HEK293 (cell line): ENCODE data around the gene CLASP1.

Experiments used
- CTCF ChIA-PET: fragments of 350-600 bp; formaldehyde crosslinking; extraction: SDS; loops from one replicate; lab custom pipeline; 2021; ENCODE audit warnings: antibody characterized with exemption; lab: Yijun Ruan, JAX
- POLR2A ChIA-PET: fragments of 300-600 bp; formaldehyde crosslinking; extraction: SDS; loops from one replicate; lab custom pipeline; 2020; ENCODE audit warnings: antibody characterized with exemption, inconsistent platforms; lab: Yijun Ruan, JAX
- H3K27ac ChIP-seq: fragments of 200-500 bp; sonication (Bioruptor generic); 2 replicates; pipeline ENCODE4 v1.5.1; 2014; ENCODE audit warnings: low read depth, low read length, control low read depth, inconsistent platforms; ENCODE audit errors: extremely low read depth
- H3K36me3 ChIP-seq, 2 experiments: fragments of 200-500 bp in 1 of 2; sonication (Bioruptor generic) in 1 of 2; 1 replicate in 1 of 2; 2 replicates in 1 of 2; pipeline ENCODE4 v1.5.1; 2014 to 2017; ENCODE audit warnings: inconsistent platforms in 2 of 2, low read length in 2 of 2; ENCODE audit not compliant: control insufficient read depth in 2 of 2, insufficient read depth in 1 of 2
- H3K4me1 ChIP-seq: fragments of 200-500 bp; sonication (Bioruptor generic); 2 replicates; pipeline ENCODE4 v1.5.1; 2014; ENCODE audit warnings: mild to moderate bottlenecking, low read length, inconsistent platforms; ENCODE audit not compliant: control insufficient read depth, insufficient read depth
- H3K4me3 ChIP-seq: 2 replicates; pipeline ENCODE4 v1.5.1; 2011; ENCODE audit warnings: low read depth, mild to moderate bottlenecking, control low read depth, low read length, moderate library complexity
- H3K9me3 ChIP-seq: fragments of 200-500 bp; sonication (Bioruptor generic); 2 replicates; pipeline ENCODE4 v1.5.1; 2014; ENCODE audit warnings: low read depth, low read length, inconsistent platforms; ENCODE audit not compliant: control insufficient read depth, insufficient read depth
- GFI1B ChIP-seq: fragments of 450-650 bp; formaldehyde crosslinking; IDR thresholded peaks from 2 replicates; pipeline ENCODE4 v1.5.1; 2016; ENCODE audit warnings: missing biosample characterization, missing genetic modification characterization
- KLF8 ChIP-seq: fragments of 450-650 bp; formaldehyde crosslinking; IDR thresholded peaks from 2 replicates; pipeline ENCODE4 v1.5.1; 2016; ENCODE audit warnings: missing biosample characterization, missing genetic modification characterization
- SP2 ChIP-seq: fragments of 450-650 bp; formaldehyde crosslinking; IDR thresholded peaks from 2 replicates; pipeline ENCODE4 v1.5.1; 2016; ENCODE audit warnings: missing biosample characterization, missing genetic modification characterization
- SP7 ChIP-seq: fragments of 450-650 bp; formaldehyde crosslinking; IDR thresholded peaks from 2 replicates; pipeline ENCODE4 v1.5.1; 2016; ENCODE audit warnings: missing biosample characterization, missing genetic modification characterization
- TCF7L2 ChIP-seq: IDR thresholded peaks from 2 replicates; pipeline ENCODE4 v1.6.1; 2011; ENCODE audit warnings: low read depth, mild to moderate bottlenecking, inconsistent platforms, low read length, moderate library complexity, borderline replicate concordance
- WT1 ChIP-seq: fragments of 450-650 bp; formaldehyde crosslinking; IDR thresholded peaks from 2 replicates; pipeline ENCODE4 v1.5.1; 2016; ENCODE audit warnings: missing biosample characterization, missing genetic modification characterization
- ZBTB17 ChIP-seq: fragments of 450-650 bp; formaldehyde crosslinking; IDR thresholded peaks from 2 replicates; pipeline ENCODE4 v1.5.1; 2016; ENCODE audit warnings: missing biosample characterization, missing genetic modification characterization
- ZIC2 ChIP-seq: fragments of 450-650 bp; formaldehyde crosslinking; IDR thresholded peaks from 2 replicates; pipeline ENCODE4 v1.5.1; 2016; ENCODE audit warnings: missing biosample characterization, missing genetic modification characterization
- ZNF292 ChIP-seq: fragments of 450-650 bp; formaldehyde crosslinking; IDR thresholded peaks from 2 replicates; pipeline ENCODE4 v1.5.1; 2016; ENCODE audit warnings: low read depth, missing biosample characterization, missing genetic modification characterization, borderline replicate concordance
- ZNF354C ChIP-seq: fragments of 450-650 bp; formaldehyde crosslinking; IDR thresholded peaks from 2 replicates; pipeline ENCODE4 v1.5.1; 2016; ENCODE audit warnings: missing biosample characterization, missing genetic modification characterization, low read depth, borderline replicate concordance
- ZNF404 ChIP-seq: fragments of 450-650 bp; formaldehyde crosslinking; IDR thresholded peaks from 2 replicates; pipeline ENCODE4 v1.5.1; 2017; ENCODE audit warnings: missing biosample characterization, missing genetic modification characterization
- ZNF449 ChIP-seq: fragments of 450-650 bp; formaldehyde crosslinking; IDR thresholded peaks from 2 replicates; pipeline ENCODE4 v1.5.1; 2017; ENCODE audit warnings: missing biosample characterization, mild to moderate bottlenecking, missing genetic modification characterization, moderate library complexity
- ZNF473 ChIP-seq: fragments of 450-650 bp; formaldehyde crosslinking; IDR thresholded peaks from 2 replicates; pipeline ENCODE4 v1.5.1; 2017; ENCODE audit warnings: missing biosample characterization, missing genetic modification characterization
- ZNF513 ChIP-seq: fragments of 450-650 bp; IDR thresholded peaks from 2 replicates; pipeline ENCODE4 v1.5.1; 2018; ENCODE audit warnings: missing biosample characterization, missing genetic modification characterization
- ZNF561 ChIP-seq: fragments of 450-650 bp; IDR thresholded peaks from 2 replicates; pipeline ENCODE4 v1.5.1; 2018; ENCODE audit warnings: missing biosample characterization, missing genetic modification characterization, borderline replicate concordance
- ZNF707 ChIP-seq: fragments of 450-650 bp; formaldehyde crosslinking; IDR thresholded peaks from 2 replicates; pipeline ENCODE4 v1.5.1; 2016; ENCODE audit warnings: missing biosample characterization, missing genetic modification characterization
- ZNF830 ChIP-seq: fragments of 450-650 bp; IDR thresholded peaks from 2 replicates; pipeline ENCODE4 v1.5.0; 2018; ENCODE audit warnings: missing biosample characterization, missing genetic modification characterization, low read depth, mild to moderate bottlenecking, moderate library complexity
- TF ChIP-seq, protein P1 (sequence below): fragments of 450-650 bp; formaldehyde crosslinking; IDR thresholded peaks from 2 replicates; pipeline ENCODE4 v1.5.1; 2016; ENCODE audit warnings: missing biosample characterization, missing genetic modification characterization, low read depth
- TF ChIP-seq, protein P2 (sequence below): fragments of 450-650 bp; formaldehyde crosslinking; IDR thresholded peaks from 2 replicates; pipeline ENCODE4 v1.5.1; 2017; ENCODE audit warnings: missing biosample characterization, missing genetic modification characterization
- TF ChIP-seq, protein P3 (sequence below): fragments of 450-650 bp; formaldehyde crosslinking; IDR thresholded peaks from 2 replicates; pipeline ENCODE4 v1.5.1; 2016; ENCODE audit warnings: missing biosample characterization, missing genetic modification characterization
- TF ChIP-seq, protein P4 (sequence below): fragments of 450-650 bp; formaldehyde crosslinking; IDR thresholded peaks from 2 replicates; pipeline ENCODE4 v1.5.1; 2016; ENCODE audit warnings: missing biosample characterization, missing genetic modification characterization

CLASP1 gene

GRCh38 chr2:121570036-121570666 is 79.1 kb downstream of the CLASP1 start (continued):
- TF ChIP-seq, protein P1, sequence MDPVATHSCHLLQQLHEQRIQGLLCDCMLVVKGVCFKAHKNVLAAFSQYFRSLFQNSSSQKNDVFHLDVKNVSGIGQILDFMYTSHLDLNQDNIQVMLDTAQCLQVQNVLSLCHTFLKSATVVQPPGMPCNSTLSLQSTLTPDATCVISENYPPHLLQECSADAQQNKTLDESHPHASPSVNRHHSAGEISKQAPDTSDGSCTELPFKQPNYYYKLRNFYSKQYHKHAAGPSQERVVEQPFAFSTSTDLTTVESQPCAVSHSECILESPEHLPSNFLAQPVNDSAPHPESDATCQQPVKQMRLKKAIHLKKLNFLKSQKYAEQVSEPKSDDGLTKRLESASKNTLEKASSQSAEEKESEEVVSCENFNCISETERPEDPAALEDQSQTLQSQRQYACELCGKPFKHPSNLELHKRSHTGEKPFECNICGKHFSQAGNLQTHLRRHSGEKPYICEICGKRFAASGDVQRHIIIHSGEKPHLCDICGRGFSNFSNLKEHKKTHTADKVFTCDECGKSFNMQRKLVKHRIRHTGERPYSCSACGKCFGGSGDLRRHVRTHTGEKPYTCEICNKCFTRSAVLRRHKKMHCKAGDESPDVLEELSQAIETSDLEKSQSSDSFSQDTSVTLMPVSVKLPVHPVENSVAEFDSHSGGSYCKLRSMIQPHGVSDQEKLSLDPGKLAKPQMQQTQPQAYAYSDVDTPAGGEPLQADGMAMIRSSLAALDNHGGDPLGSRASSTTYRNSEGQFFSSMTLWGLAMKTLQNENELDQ (tag by site-specific recombination), result no peak
- no peak for TF ChIP-seq KLF8 (tag by site-specific recombination)
- TF ChIP-seq ZNF707, result no peak
- TF ChIP-seq ZNF561 (tag by site-specific recombination), result no peak

DNA sequence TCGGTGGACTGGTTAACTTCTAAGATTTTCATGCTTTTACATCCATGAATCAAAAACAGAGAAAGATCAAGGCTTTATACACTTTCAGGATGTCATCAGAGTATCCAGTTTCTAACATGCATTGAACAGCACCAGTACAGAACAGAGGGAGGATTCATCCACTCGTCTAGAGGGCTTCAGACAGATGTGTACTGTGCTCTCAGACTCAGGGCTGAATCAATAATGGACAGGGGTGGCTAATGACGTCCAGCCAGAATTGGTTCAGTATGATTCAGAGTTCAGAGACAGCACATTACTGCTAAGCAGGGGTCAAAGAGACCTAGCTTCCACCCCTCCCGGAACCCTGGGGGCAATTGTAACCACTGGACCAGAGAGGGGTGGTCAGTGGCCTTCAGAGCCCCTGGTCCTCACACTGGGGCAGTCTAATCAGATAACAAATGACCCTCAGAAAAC is 81.3 kb downstream of the CLASP1 start:
- POLR2A ChIA-PET, result no interaction called here

GRCh38 chr2:121567452-121567851 is 81.8 kb downstream of the CLASP1 start:
- H3K4me1 ChIP-seq, result peaks cover 17% of the 10 kb centered on the region
- peak; percentile 83 for TF ChIP-seq SP7 (tag by site-specific recombination)
- 0 out of 2 replicates have a peak, but pooled peaks have one; percentile 33 for TF ChIP-seq GFI1B (tag by site-specific recombination)
- no peak for TF ChIP-seq ZNF449 (tag by site-specific recombination)
- no peak for TF ChIP-seq ZIC2 (tag by site-specific recombination)
- TF ChIP-seq, protein P2, sequence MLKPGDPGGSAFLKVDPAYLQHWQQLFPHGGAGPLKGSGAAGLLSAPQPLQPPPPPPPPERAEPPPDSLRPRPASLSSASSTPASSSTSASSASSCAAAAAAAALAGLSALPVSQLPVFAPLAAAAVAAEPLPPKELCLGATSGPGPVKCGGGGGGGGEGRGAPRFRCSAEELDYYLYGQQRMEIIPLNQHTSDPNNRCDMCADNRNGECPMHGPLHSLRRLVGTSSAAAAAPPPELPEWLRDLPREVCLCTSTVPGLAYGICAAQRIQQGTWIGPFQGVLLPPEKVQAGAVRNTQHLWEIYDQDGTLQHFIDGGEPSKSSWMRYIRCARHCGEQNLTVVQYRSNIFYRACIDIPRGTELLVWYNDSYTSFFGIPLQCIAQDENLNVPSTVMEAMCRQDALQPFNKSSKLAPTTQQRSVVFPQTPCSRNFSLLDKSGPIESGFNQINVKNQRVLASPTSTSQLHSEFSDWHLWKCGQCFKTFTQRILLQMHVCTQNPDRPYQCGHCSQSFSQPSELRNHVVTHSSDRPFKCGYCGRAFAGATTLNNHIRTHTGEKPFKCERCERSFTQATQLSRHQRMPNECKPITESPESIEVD (tag by site-specific recombination), result peak; percentile 57
- TF ChIP-seq, all 188 proteins: peak for 3
- ChIA-PET CTCF (interaction anchor here (0.5 to 1.2 kb wide), 5 partner anchors 8 to 416 kb away, joined by 3 to 5 read pairs (median 3); no protein-coding TSS in a partner anchor), POLR2A (no interaction called here)
- Histone ChIP-seq H3K27ac (no peak overlapping the region), H3K36me3 (no peaks in the 10 kb centered on the region), H3K4me3 (no peak overlapping the region), H3K9me3 (no peaks in the 10 kb centered on the region)

More for the DNA sequence above, 81.3 kb downstream of the CLASP1 start:
- TF ChIP-seq, protein P3, sequence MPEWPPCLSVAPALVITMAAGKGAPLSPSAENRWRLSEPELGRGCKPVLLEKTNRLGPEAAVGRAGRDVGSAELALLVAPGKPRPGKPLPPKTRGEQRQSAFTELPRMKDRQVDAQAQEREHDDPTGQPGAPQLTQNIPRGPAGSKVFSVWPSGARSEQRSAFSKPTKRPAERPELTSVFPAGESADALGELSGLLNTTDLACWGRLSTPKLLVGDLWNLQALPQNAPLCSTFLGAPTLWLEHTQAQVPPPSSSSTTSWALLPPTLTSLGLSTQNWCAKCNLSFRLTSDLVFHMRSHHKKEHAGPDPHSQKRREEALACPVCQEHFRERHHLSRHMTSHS (tag by site-specific recombination), result no peak
- no peak for TF ChIP-seq WT1
- TF ChIP-seq ZNF404, result no peak
- no peak for TF ChIP-seq ZNF830 (tag by site-specific recombination)
- no peak for TF ChIP-seq ZNF292 (tag by site-specific recombination)
- no peak for TF ChIP-seq ZNF513 (tag by site-specific recombination)
- TF ChIP-seq, protein P4, sequence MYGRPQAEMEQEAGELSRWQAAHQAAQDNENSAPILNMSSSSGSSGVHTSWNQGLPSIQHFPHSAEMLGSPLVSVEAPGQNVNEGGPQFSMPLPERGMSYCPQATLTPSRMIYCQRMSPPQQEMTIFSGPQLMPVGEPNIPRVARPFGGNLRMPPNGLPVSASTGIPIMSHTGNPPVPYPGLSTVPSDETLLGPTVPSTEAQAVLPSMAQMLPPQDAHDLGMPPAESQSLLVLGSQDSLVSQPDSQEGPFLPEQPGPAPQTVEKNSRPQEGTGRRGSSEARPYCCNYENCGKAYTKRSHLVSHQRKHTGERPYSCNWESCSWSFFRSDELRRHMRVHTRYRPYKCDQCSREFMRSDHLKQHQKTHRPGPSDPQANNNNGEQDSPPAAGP, result no peak
- TF ChIP-seq ZNF354C (tag by site-specific recombination), result no peak
- no peak for TF ChIP-seq SP2 (tag by site-specific recombination)
- no peak for TF ChIP-seq ZBTB17 (tag by site-specific recombination)
- no peak for TF ChIP-seq TCF7L2
- no peak for TF ChIP-seq ZNF473 (tag by site-specific recombination)
- TF ChIP-seq, all 188 proteins: peak for 0
- Histone ChIP-seq H3K4me3 (no peak overlapping the region), H3K9me3 (no peaks in the 10 kb centered on the region), H3K27ac (no peak overlapping the region), H3K36me3 (no peaks in the 10 kb centered on the region), H3K4me1 (peaks cover 17% of the 10 kb centered on the region)
- CTCF ChIA-PET, result interaction anchor here (0.5 to 1.2 kb wide), 3 partner anchors 10 to 415 kb away, joined by 3 read pairs; no protein-coding TSS in a partner anchor
